Measurements from ENCODE around the gene SPAG17. TPM values are rescaled to one million over a fixed set of nuclear protein-coding genes. Genes with fewer than 3 reads are reported as not detected.

Gene SPAG17
- total and polyA plus RNA-seq, 5 donors from 2014 or later = not detected

GRCh38 chr1:118118469-118118868 lies 66.6 kb downstream of the SPAG17 start:
- DNase-seq (no peak), ATAC-seq (ENCODE audit: low read depth in 2 of 2) (no peak)
- no peaks in the 10 kb centered on the region for H3K36me3 Mint-ChIP-seq
- no peaks in the 10 kb centered on the region for H3K4me1 Mint-ChIP-seq
- Histone ChIP-seq H3K27ac (ENCODE audit: insufficient read depth, low read length, poor library complexity, severe bottlenecking) (no peak overlapping the region), H3K36me3 (ENCODE audit: control insufficient read depth, insufficient read depth, low read length) (no peaks in the 10 kb centered on the region), H3K4me1 (ENCODE audit: control insufficient read depth, insufficient read depth, low read length, poor library complexity, severe bottlenecking) (no peaks in the 10 kb centered on the region), H3K9me3 (ENCODE audit: control insufficient read depth in 2 of 2, low read length in 2 of 2) (no peaks in the 10 kb centered on the region), H3K27me3 (ENCODE audit: control insufficient read depth, insufficient read depth, low read length) (no peaks in the 10 kb centered on the region), H3K4me3 (ENCODE audit: low read depth, low read length) (no peak overlapping the region)
- H3K4me3 Mint-ChIP-seq = no peak overlapping the region
- H3K27ac Mint-ChIP-seq = no peak overlapping the region
- peaks cover 14% of the 10 kb centered on the region for H3K27me3 Mint-ChIP-seq
- H3K9me3 Mint-ChIP-seq = peaks cover 0 to 2% (median 0%) of the 10 kb centered on the region in 7 donors

DNA sequence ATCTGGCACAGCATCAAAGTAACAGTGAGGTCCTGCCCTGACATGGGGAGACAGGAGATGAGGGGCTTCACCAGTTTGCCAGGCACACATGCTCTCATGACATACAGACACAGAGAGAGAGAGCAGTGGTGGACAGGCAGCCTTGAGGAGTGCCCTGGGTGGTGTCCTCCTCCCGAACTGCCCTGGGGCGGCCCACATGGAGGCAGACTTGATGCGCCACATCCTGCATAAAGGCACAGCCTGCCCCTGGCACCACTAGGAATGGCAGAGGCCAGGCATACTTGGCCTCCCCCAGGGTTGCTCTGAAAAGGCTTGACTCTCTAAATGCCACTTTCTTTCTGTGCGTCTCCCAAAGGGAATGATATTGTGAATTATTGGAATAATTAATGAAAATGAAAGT lies 67.5 kb downstream of the SPAG17 start:
- ATAC-seq (ENCODE audit: low read depth in 2 of 2) = no peak
- H3K4me3 ChIP-seq (ENCODE audit: low read depth, low read length) = no peak overlapping the region
- H3K36me3 ChIP-seq (ENCODE audit: control insufficient read depth, insufficient read depth, low read length) = no peaks in the 10 kb centered on the region
- H3K27me3 ChIP-seq (ENCODE audit: control insufficient read depth, insufficient read depth, low read length) = no peaks in the 10 kb centered on the region
- Mint-ChIP-seq H3K27ac (no peak overlapping the region), H3K36me3 (no peaks in the 10 kb centered on the region), H3K27me3 (peaks cover 14% of the 10 kb centered on the region), H3K9me3 (peaks cover 0 to 2% (median 0%) of the 10 kb centered on the region in 7 donors), H3K4me3 (no peak overlapping the region), H3K4me1 (no peaks in the 10 kb centered on the region)
- no peak for DNase-seq
- no peaks in the 10 kb centered on the region for H3K4me1 ChIP-seq (ENCODE audit: control insufficient read depth, insufficient read depth, low read length, poor library complexity, severe bottlenecking)
- no peak overlapping the region for H3K27ac ChIP-seq (ENCODE audit: insufficient read depth, low read length, poor library complexity, severe bottlenecking)
- no peaks in the 10 kb centered on the region for H3K9me3 ChIP-seq (ENCODE audit: control insufficient read depth in 2 of 2, low read length in 2 of 2)

DNA sequence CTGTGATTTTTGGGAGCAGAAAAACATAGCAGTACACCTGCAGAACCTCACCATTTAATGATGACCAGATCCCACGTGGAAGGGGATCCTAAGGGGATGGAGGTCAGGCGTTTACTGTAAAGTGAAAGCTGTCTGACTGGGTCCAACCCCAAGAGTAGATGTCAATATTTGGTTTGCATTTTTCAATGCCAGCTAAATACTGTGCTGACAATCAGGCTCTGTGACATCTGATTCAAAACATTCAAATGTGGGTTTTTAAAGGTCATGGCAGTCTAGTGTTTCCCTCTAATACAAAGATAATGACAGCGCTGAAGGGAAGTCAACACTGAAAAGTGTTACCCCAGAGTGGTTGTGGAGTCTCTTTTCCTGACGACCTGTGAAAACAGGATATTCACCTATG lies 68.1 kb downstream of the SPAG17 start:
- no peaks in the 10 kb centered on the region for H3K36me3 ChIP-seq (ENCODE audit: control insufficient read depth, insufficient read depth, low read length)
- DNase-seq (no peak), ATAC-seq (ENCODE audit: low read depth in 2 of 2) (no peak)
- no peak overlapping the region for H3K4me3 ChIP-seq (ENCODE audit: low read depth, low read length)
- Mint-ChIP-seq H3K4me1 (no peaks in the 10 kb centered on the region), H3K36me3 (no peaks in the 10 kb centered on the region), H3K4me3 (no peak overlapping the region), H3K27ac (no peak overlapping the region), H3K9me3 (peaks cover 0 to 2% (median 0%) of the 10 kb centered on the region in 7 donors), H3K27me3 (peaks cover 14% of the 10 kb centered on the region)
- no peak overlapping the region for H3K27ac ChIP-seq (ENCODE audit: insufficient read depth, low read length, poor library complexity, severe bottlenecking)
- no peaks in the 10 kb centered on the region for H3K9me3 ChIP-seq (ENCODE audit: control insufficient read depth in 2 of 2, low read length in 2 of 2)
- no peaks in the 10 kb centered on the region for H3K27me3 ChIP-seq (ENCODE audit: control insufficient read depth, insufficient read depth, low read length)
- H3K4me1 ChIP-seq (ENCODE audit: control insufficient read depth, insufficient read depth, low read length, poor library complexity, severe bottlenecking) = no peaks in the 10 kb centered on the region

- H3K4me1 Mint-ChIP-seq = no peaks in the 10 kb centered on the region
Observed at GRCh38 chr1:118116401-118116800, 68.6 kb downstream of the SPAG17 start.

GRCh38 chr1:118115567-118116295 lies 69.3 kb downstream of the SPAG17 start:
- Mint-ChIP-seq H3K4me3 (no peak overlapping the region), H3K27me3 (peaks cover 9% of the 10 kb centered on the region), H3K9me3 (peaks cover 0 to 2% (median 0%) of the 10 kb centered on the region in 7 donors), H3K4me1 (no peaks in the 10 kb centered on the region), H3K36me3 (no peaks in the 10 kb centered on the region), H3K27ac (no peak overlapping the region)
- no peaks in the 10 kb centered on the region for H3K36me3 ChIP-seq (ENCODE audit: control insufficient read depth, insufficient read depth, low read length)
- ATAC-seq (ENCODE audit: low read depth in 2 of 2) = no peak
- H3K9me3 ChIP-seq (ENCODE audit: control insufficient read depth in 2 of 2, low read length in 2 of 2) = no peaks in the 10 kb centered on the region
- H3K27ac ChIP-seq (ENCODE audit: insufficient read depth, low read length, poor library complexity, severe bottlenecking) = no peak overlapping the region
- no peak for DNase-seq
- H3K4me1 ChIP-seq (ENCODE audit: control insufficient read depth, insufficient read depth, low read length, poor library complexity, severe bottlenecking) = no peaks in the 10 kb centered on the region
- H3K4me3 ChIP-seq (ENCODE audit: low read depth, low read length) = no peak overlapping the region
- H3K27me3 ChIP-seq (ENCODE audit: control insufficient read depth, insufficient read depth, low read length) = no peaks in the 10 kb centered on the region

More at GRCh38 chr1:118116401-118116800, 68.6 kb downstream of the SPAG17 start:
- Mint-ChIP-seq H3K9me3 (peaks cover 0 to 2% (median 0%) of the 10 kb centered on the region in 7 donors), H3K27me3 (peaks cover 14% of the 10 kb centered on the region), H3K4me3 (no peak overlapping the region), H3K36me3 (no peaks in the 10 kb centered on the region), H3K27ac (no peak overlapping the region)
- no peaks in the 10 kb centered on the region for H3K36me3 ChIP-seq (ENCODE audit: control insufficient read depth, insufficient read depth, low read length)
- DNase-seq = no peak
- no peak for ATAC-seq (ENCODE audit: low read depth in 2 of 2)
- H3K27ac ChIP-seq (ENCODE audit: insufficient read depth, low read length, poor library complexity, severe bottlenecking) = no peak overlapping the region
- no peak overlapping the region for H3K4me3 ChIP-seq (ENCODE audit: low read depth, low read length)
- no peaks in the 10 kb centered on the region for H3K4me1 ChIP-seq (ENCODE audit: control insufficient read depth, insufficient read depth, low read length, poor library complexity, severe bottlenecking)
- H3K27me3 ChIP-seq (ENCODE audit: control insufficient read depth, insufficient read depth, low read length) = no peaks in the 10 kb centered on the region
- H3K9me3 ChIP-seq (ENCODE audit: control insufficient read depth in 2 of 2, low read length in 2 of 2) = no peaks in the 10 kb centered on the region

- Histone ChIP-seq H3K27me3 (ENCODE audit: control insufficient read depth, insufficient read depth, low read length) (no peaks in the 10 kb centered on the region), H3K27ac (ENCODE audit: insufficient read depth, low read length, poor library complexity, severe bottlenecking) (no peak overlapping the region), H3K36me3 (ENCODE audit: control insufficient read depth, insufficient read depth, low read length) (no peaks in the 10 kb centered on the region), H3K4me1 (ENCODE audit: control insufficient read depth, insufficient read depth, low read length, poor library complexity, severe bottlenecking) (no peaks in the 10 kb centered on the region), H3K4me3 (ENCODE audit: low read depth, low read length) (no peak overlapping the region), H3K9me3 (ENCODE audit: control insufficient read depth in 2 of 2, low read length in 2 of 2) (no peaks in the 10 kb centered on the region)
- Mint-ChIP-seq H3K36me3 (no peaks in the 10 kb centered on the region), H3K9me3 (no peaks in the 10 kb centered on the region), H3K4me3 (no peak overlapping the region), H3K27ac (no peak overlapping the region), H3K4me1 (no peaks in the 10 kb centered on the region), H3K27me3 (peaks cover 9% of the 10 kb centered on the region)
- ATAC-seq (ENCODE audit: low read depth in 2 of 2) (no peak), DNase-seq (no peak)
Observed at GRCh38 chr1:118113261-118113660, 71.8 kb downstream of the SPAG17 start.

GRCh38 chr1:118110580-118110979 lies 74.4 kb downstream of the SPAG17 start:
- peaks cover 9% of the 10 kb centered on the region for H3K27me3 Mint-ChIP-seq
- no peaks in the 10 kb centered on the region for H3K4me1 Mint-ChIP-seq
- ATAC-seq (ENCODE audit: low read depth in 2 of 2) (no peak), DNase-seq (no peak)
- Histone ChIP-seq H3K4me1 (ENCODE audit: control insufficient read depth, insufficient read depth, low read length, poor library complexity, severe bottlenecking) (no peaks in the 10 kb centered on the region), H3K36me3 (ENCODE audit: control insufficient read depth, insufficient read depth, low read length) (no peaks in the 10 kb centered on the region), H3K9me3 (ENCODE audit: control insufficient read depth in 2 of 2, low read length in 2 of 2) (no peaks in the 10 kb centered on the region), H3K4me3 (ENCODE audit: low read depth, low read length) (no peak overlapping the region), H3K27ac (ENCODE audit: insufficient read depth, low read length, poor library complexity, severe bottlenecking) (no peak overlapping the region), H3K27me3 (ENCODE audit: control insufficient read depth, insufficient read depth, low read length) (no peaks in the 10 kb centered on the region)
- no peak overlapping the region for H3K4me3 Mint-ChIP-seq
- no peak overlapping the region for H3K27ac Mint-ChIP-seq
- peaks cover 0 to 1% (median 0%) of the 10 kb centered on the region in 7 donors for H3K9me3 Mint-ChIP-seq
- H3K36me3 Mint-ChIP-seq = no peaks in the 10 kb centered on the region

- ATAC-seq (ENCODE audit: low read depth in 2 of 2) = no peak
- Mint-ChIP-seq H3K4me3 (no peak overlapping the region), H3K27me3 (peaks cover 4% of the 10 kb centered on the region), H3K27ac (no peak overlapping the region), H3K4me1 (no peaks in the 10 kb centered on the region), H3K9me3 (peaks cover 0 to 1% (median 0%) of the 10 kb centered on the region in 7 donors), H3K36me3 (no peaks in the 10 kb centered on the region)
- H3K27ac ChIP-seq (ENCODE audit: insufficient read depth, low read length, poor library complexity, severe bottlenecking) = no peak overlapping the region
- no peaks in the 10 kb centered on the region for H3K4me1 ChIP-seq (ENCODE audit: control insufficient read depth, insufficient read depth, low read length, poor library complexity, severe bottlenecking)
- H3K36me3 ChIP-seq (ENCODE audit: control insufficient read depth, insufficient read depth, low read length) = no peaks in the 10 kb centered on the region
- H3K4me3 ChIP-seq (ENCODE audit: low read depth, low read length) = no peak overlapping the region
- DNase-seq = no peak
- H3K9me3 ChIP-seq (ENCODE audit: control insufficient read depth in 2 of 2, low read length in 2 of 2) = no peaks in the 10 kb centered on the region
- no peaks in the 10 kb centered on the region for H3K27me3 ChIP-seq (ENCODE audit: control insufficient read depth, insufficient read depth, low read length)
Observed at GRCh38 chr1:118104951-118105350, 80.1 kb downstream of the SPAG17 start.

Measured in CD4-positive, CD25-positive, alpha-beta regulatory T cell (primary cell).